GM10248 (cell line): Measurements from ENCODE around the gene MFN1.
A peak's percentile ranks its signal among the peaks of the same experiment; 100 is the strongest.

Experiments used
- CTCF ChIA-PET: fragments of 300-600 bp; sonication (Branson Sonifier 250); formaldehyde crosslinking; extraction: SDS; loops from one replicate; lab custom pipeline; 2021; ENCODE audit warnings: antibody characterized with exemption; lab: Yijun Ruan, JAX
- POLR2A ChIA-PET: fragments of 350-650 bp; sonication (Branson Sonifier 250); formaldehyde crosslinking; extraction: SDS; loops from one replicate; lab custom pipeline; 2020; ENCODE audit warnings: antibody characterized with exemption; lab: Yijun Ruan, JAX
- DNase-seq: peaks from one replicate; pipeline ENCODE4 v3.0.0; 2012; ENCODE audit errors: extremely low spot score
- TF ChIP-seq, protein P1 (sequence below): IDR thresholded peaks from 2 replicates; pipeline ENCODE4 v1.5.1; 2012; ENCODE audit warnings: mild to moderate bottlenecking, low read depth; ENCODE audit errors: extremely low read depth, missing control alignments, control extremely low read depth

The MFN1 gene

DNA sequence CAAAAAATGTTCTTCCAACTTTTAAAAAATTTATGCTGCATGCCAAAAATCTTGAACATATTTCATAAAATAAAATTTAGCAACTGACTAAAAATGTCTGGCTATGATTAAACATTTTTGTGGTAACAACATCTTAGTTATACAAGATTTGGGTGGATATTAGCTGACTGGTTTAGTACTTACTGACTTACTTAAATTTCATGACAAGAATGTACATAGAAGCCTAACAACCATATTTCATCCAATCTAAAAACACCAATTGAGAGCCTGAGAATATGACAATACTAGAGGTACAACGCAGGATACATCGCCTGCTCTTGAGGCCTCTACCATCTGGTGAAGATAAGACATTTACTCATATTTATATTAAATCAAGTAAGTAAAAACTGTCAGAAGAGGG lies 69.2 kb downstream of the MFN1 start:
- POLR2A ChIA-PET, result no interaction called here
- CTCF ChIA-PET, result no interaction called here
- no peak for DNase-seq
- TF ChIP-seq, protein P1, sequence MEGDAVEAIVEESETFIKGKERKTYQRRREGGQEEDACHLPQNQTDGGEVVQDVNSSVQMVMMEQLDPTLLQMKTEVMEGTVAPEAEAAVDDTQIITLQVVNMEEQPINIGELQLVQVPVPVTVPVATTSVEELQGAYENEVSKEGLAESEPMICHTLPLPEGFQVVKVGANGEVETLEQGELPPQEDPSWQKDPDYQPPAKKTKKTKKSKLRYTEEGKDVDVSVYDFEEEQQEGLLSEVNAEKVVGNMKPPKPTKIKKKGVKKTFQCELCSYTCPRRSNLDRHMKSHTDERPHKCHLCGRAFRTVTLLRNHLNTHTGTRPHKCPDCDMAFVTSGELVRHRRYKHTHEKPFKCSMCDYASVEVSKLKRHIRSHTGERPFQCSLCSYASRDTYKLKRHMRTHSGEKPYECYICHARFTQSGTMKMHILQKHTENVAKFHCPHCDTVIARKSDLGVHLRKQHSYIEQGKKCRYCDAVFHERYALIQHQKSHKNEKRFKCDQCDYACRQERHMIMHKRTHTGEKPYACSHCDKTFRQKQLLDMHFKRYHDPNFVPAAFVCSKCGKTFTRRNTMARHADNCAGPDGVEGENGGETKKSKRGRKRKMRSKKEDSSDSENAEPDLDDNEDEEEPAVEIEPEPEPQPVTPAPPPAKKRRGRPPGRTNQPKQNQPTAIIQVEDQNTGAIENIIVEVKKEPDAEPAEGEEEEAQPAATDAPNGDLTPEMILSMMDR, result no peak

DNA sequence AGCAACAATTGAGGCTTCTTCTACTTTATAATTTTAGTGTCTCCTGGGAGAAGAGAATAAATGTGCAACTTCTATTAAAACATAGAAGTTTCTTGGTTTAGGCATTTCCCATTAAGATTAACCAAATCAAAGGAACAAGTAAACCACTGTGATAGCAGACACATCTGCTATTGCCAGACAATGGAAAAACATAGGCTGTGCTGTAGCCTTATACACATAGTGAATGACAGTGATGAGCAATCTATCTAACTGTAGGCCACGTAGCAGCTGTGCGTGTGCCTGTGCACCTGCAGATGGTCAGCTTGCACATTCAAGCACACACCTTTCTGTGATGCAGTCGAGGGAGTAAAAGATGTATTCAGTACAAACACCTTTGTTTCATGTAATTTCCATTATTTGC lies 71.1 kb downstream of the MFN1 start:
- ChIA-PET CTCF (no interaction called here), POLR2A (no interaction called here)
- TF ChIP-seq, protein P1, result no peak
- DNase-seq, result no peak

GRCh38 chr3:179421500-179421899 lies 74.0 kb downstream of the MFN1 start:
- ChIA-PET POLR2A (no interaction called here), CTCF (no interaction called here)
- DNase-seq, result no peak
- TF ChIP-seq, protein P1, result peak; percentile 32

- ChIA-PET POLR2A (no interaction called here), CTCF (interaction anchor here (1.0 kb wide), 1 partner anchor 10 kb away, joined by 3 read pairs; no protein-coding TSS in a partner anchor)
- TF ChIP-seq, protein P1, result no peak
- no peak for DNase-seq
Measured at GRCh38 chr3:179425075-179425474, 77.6 kb downstream of the MFN1 start.

- CTCF ChIA-PET, result no interaction called here
Measured at GRCh38 chr3:179428876-179429548, 81.5 kb downstream of the MFN1 start.

DNA sequence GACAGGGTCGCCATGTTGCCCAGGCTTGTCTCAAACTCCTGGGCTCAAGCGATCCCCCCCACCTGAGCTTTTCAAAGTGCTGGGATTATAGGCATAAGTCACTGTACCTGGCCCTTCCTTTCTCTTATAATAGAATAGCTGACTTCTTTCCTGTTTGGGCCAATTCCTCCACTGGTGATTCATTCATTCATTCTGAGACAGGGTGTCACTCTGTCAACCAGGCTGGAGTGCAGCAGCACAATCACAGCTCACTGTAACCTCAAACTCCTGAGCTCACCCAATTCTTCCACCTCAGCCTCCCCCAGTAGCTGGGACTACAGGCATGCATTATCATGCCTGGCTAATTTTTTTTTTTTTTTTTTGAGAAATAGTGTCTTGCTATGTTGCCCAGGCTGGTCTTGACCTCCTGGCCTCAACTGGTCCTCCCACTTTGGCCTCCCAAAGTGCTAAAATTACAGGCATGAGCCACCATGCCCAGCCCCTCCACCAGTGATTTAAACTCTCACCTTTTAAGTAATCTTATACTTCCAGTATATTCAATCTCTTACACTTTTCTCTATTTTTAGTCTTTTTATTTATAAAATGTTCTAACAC lies 82.9 kb downstream of the MFN1 start:
- TF ChIP-seq, protein P1, result no peak
- CTCF ChIA-PET, result interaction anchor here (1.1 to 1.7 kb wide), 2 partner anchors 13 to 128 kb away, joined by 3 to 4 read pairs; no protein-coding TSS in a partner anchor
- no peak for DNase-seq
- POLR2A ChIA-PET, result no interaction called here

More at GRCh38 chr3:179428876-179429548, 81.5 kb downstream of the MFN1 start:
- POLR2A ChIA-PET, result no interaction called here
- DNase-seq, result no peak
- TF ChIP-seq, protein P1, result no peak
